Left colon (tissue), 2 donors: Measurements from ENCODE around the gene TEX2. TPM values are rescaled to one million over a fixed set of nuclear protein-coding genes. Genes with fewer than 3 reads are reported as not detected.

ENCODE experiments used
- ATAC-seq: fragments of 200-7000 bp; cut with Tn5 transposase; one replicate; pipeline ENCODE4 v1.9.1; 2020; ENCODE audit warnings: mild to moderate bottlenecking, moderate library complexity
- DNase-seq, 2 donors: peaks; one replicate each; pipeline ENCODE4 v3.0.0-alpha.2; 2020
- intact Hi-C, 2 donors: fragments of 100-400 bp; cut with DNase I in 1 of 2; cut with micrococcal nuclease in 1 of 2; formaldehyde crosslinking; loops; one replicate each; pipeline versions ENCODE4 v1.11.2 to v1.14.0; 2022; cut with DNase I, micrococcal nuclease
- total RNA-seq, 2 donors: library from RNA; stranded (reverse); fragmentation: NEBNext Ultra II Directional; extraction: Animal tissue kit (Norgen Biotek cat#: 25700); gene quantifications; one replicate each; pipeline ENCODE4 v1.2.1, GENCODE V29; 2021
- donor health status: DM: no; HTN: no; CAD: no.
- donor health status: DM: yes; HTN: yes; CAD: no.

TEX2 gene
- total RNA-seq, 2 donors from 2014 or later, result 32.9 to 36.4 TPM

DNA sequence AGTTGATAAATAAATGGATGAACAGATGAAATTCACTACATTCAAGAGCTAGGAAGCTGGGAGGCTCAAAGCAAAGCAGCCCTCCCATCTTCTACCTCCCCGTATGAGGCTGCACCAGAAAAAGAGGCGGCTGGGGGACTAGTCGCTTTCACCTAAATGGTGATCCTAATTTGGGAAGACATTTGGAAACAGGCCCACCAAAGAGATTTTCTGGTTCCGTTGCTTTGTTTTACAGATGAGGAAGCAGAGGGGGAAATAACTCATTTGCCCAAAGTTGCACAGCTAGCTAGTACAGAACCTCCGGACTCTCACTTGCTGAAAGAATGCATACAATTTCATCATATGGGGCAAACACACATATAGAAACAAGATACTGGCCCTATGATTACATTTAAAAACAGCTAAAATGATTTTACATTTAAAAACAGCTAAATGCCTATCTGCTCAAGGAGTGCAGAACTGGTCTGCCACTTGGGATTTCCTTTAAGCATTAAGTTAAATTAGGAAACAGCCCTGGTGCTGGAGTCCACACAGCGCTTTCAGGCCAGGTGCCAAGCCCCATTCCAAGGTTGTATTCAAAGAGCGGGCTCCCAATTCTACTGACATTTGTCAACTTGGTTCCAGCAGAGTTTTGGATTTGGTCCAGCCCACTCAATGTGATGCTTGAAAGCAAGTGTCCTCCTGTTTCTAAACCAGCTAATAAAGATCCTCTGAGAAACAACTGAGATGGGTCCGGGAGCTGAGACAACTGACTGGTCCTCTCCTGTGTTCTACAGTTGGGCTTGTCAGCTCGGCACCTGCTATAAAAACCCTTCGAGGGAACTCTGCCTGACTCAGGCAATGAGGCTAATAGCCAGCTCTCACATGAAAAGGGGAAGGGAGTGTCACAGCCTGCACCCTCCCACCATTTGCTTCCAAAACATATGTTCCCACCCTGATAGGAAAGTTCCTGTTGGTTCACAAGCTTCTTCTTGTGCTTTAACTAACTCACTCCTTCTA lies 144.8 kb downstream of the TEX2 start:
- peak in 1 of 2 donors; percentile 44 for DNase-seq
- peak; percentile 82 for ATAC-seq
- intact Hi-C loops, result no loop called here

DNA sequence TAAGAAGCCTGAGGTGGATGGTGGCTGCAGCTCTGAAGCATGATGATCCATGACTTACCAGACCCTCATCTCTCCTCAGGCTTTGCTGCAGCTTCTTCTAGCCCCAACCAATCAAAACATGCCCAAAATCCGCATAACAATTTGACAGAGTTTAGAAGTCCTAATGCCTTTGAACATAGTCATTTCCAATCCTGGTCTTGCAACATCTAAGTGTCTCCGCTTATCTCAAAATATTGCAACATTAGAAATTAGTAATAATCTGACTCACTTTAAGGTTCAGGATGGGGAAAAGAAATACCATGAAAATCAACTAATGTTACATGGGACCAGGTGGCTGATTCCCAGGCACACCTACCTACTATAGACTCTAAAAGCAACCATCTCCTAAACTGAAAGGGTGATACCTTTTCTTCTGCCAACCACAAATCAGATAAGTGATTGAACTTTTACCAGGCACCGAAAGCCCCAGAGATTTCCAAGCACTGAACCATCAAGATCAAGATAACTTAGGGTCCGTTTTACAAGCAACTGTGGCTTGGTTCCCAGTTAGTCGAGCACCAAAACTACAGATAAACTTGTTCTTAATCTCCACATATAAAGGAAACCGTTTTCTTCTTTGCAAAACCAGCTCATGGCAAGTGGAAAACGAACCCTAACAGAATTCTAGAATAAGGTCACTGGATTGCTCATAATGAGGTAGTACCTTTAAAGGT lies 147.1 kb downstream of the TEX2 start:
- no peak for ATAC-seq
- DNase-seq, result no peak

DNA sequence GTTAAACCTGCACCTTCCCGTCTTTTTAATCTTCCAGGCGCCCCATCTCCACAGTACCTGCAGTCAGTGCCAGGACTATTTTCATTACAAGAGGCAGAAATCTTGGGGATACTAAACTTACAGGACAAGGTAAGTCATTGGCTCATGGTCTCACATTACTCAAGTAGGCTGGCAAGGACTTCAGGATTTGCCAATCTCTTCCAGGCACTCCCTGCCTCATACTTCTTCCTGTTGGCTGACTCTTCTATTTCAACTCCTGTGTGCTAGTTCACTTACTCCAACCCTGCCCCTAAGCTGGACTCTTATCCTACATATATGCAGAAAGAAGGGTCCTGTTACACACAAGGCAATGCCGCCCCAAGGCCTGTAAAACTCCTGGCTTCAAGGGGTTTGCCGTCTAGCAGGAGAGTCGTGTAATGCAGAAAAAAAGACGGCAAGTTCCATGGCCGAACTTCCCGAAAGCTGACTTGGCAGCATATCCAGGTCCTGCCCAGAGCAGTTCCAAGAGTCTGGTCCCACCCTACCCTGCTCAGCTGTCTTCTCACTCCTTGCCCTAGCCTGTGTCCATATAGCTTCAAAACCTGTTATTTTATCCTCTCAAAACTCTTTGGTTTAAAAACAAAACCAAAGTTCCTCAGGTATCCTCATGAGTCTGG lies 147.9 kb downstream of the TEX2 start:
- DNase-seq (no peak), ATAC-seq (peak; percentile 47)
- intact Hi-C loops, result no loop called here

More for the DNA sequence above, 147.1 kb downstream of the TEX2 start:
- intact Hi-C loops, result no loop called here

DNA sequence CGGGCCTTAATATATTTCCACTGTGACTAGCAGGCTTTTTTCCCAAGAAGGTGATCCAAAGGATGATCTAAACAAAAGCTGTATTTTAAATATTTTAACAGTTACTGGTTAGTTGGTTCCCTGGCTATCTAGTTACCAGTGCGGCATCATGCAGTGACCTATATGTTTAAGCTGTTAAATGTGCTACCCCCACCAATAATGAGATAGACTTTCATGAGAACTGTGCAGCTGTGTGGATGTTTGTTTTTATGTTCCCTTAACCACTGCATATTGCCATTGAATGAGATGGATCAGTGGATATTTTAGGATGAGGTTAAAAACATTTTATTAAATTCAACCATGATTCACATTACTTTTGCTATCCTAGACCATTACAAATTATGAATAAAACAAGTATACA lies 150.1 kb downstream of the TEX2 start:
- intact Hi-C loops, result no loop called here
- DNase-seq (no peak), ATAC-seq (no peak)

DNA sequence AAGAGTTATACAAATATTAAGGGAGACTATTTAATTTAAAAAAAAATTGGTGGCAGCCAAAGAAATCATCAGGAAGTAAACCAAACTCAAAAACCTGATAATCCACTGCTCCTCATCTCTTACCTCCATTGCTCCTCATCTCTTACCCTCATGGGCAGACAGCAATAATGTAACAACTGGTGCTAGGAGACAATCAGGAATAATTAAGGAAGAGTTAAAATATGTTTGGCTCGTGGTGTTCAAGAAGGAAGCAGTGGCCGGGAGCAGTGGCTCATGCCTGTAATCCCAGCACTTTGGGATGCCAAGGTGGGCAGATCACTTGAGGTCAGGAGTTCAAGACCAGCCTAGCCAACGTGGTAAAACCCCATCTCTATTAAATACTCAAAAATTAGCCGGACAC lies 151.2 kb downstream of the TEX2 start:
- ATAC-seq, result no peak
- intact Hi-C loops, result no loop called here
- DNase-seq, result no peak

DNA sequence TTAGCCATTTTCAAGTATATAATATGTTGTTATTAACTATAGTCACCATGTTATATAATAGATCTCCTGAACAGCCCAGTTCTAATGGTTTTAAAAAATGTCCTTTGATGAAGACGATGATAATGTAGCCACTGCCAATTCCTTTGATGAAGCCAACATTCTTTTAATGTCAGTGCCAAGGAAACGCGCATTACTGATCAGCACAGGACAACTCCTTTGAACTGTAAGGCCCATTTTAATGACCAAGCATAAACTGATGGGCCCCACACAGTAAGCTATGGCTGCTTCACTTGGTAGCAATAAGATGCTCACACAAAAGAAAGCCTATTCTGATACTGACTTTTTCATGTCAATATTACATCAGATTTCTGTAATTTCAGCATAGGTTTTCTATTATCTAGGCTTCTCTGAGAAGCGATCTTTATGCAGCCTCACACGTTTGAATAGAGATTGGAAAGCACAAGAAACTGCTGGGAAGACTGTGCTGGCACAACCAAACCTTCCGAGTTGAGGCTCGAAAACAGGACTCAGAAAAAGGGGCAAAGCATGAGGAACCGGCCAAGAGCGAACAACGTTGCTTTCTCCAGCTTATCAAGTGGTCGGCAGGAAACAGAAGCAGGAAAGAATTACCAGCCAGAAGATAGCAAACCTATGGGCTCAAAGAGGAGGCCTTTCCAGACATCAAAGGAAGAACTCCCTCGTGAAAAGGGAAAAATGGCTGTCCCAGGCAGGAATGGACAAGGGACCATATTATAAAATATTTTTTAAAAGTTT lies 152.5 kb downstream of the TEX2 start:
- intact Hi-C loops, result no loop called here
- DNase-seq (no peak), ATAC-seq (no peak)

DNA sequence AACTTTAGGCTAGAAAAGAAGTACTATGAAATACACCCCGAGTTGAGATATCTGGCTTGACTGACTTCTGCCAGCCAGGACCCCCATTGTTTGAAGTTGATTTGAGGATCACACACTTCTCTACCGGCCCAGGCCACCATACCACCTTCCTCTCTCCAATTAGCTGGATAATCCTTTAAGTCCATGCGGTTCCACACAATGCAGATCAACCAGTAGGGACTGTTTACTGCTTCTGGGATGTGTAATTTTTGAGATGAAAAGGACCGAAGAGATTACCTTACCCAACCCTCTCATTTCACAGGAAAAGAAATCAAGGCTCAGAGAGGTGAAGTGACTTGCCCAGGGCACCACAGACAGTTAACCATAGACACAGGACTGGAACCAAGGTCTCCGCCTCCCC lies 153.7 kb downstream of the TEX2 start:
- no peak for DNase-seq
- intact Hi-C loops, result no loop called here
- no peak for ATAC-seq

DNA sequence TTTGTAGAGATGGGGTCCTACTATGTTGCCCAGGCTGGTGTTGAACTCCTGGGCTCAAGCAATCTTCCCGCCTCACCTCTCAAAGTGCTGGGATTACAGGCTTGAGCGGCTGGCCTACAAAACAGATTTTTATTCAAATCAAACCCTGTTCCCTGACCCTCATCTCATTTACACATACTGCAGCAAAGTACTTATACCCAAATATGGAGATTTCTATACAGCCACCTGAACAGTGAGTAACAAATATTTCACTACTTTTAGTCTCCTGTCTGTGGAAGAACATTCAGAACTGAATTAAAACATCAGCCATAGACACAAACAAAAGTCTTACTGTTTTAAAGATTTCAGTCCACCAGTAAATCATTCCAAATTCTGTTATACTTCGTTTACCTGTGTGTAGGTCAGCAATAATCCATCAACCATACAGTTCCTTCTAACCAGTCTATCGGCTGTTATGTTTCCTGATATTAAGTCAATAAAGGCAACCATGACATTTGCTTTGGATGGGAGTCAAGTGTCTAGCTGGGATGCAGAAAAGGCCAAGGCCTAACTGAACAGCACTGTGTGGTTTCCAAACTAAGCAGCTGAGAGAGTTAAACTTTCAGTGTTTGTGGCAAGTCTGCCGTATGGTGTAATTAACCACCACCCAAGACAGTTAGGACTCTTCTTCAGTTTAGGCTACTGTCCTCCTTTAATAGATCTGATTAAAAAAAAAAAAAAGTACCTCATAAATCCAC lies 155.4 kb downstream of the TEX2 start:
- ATAC-seq (peak; percentile 86), DNase-seq (no peak)
- intact Hi-C loops, result no loop called here

DNA sequence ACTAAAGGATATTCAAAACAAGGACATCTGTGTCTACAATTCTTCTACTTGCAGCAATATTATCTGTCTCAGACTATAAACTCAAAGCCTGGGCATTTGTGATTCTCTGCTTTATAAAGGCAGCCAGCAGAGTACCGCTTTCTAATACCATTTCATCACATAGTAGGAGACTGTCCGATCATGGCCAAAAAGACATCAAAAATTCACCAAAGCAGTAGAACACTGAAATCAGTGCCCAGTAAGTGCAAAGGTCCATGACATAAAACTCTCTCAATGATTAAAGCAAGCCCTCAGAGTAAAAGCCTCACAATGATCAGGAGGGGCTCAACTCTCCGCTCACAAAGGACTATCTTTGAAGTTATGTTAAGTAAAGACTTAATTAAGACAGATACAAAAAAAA lies 156.1 kb downstream of the TEX2 start:
- ATAC-seq (peak; percentile 20), DNase-seq (no peak)
- intact Hi-C loops, result no loop called here

DNA sequence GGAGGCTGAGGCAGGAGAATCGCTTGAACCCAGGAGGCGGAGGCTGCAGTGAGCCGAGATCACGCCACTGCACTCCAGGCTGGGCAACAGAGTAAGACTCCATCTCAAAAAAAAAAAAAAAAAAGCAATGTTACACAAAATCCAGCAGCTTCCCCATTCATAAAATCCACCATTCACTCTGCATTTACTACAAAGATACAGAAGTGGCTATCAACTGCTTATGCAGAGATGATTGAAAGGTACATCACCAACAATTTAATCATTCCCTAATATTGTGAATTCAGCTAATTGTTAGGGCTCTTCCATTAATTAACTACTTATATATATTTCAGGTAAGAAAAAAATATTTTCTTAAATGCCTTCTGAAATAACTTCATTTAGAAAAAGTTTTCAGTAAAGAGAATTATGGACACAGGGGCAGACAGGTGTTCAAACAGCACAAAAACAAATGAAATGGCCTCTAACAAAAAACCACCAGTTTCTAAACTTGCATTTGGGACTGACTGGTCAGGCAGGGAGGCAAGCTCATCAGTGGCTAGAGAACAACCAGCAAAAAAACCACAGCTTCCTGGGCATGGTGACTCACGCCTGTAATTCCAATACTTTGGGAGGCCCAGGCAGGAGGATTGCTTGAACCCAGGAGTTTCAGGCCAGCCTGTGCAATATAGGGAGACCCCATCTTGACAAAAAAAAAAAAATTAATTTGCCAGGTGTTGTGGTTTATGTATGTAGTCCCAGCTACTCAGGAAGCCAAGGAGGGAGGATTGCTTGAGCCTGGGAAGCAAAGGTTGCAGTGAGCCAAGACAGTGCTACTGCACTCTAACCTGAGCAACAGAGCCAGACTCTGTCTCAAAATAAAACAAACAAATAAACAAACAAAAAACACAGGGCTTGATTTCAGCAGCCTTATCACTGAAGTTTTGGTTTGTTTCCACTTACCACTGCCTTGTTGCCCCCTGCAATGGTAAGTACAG lies 159.4 kb downstream of the TEX2 start:
- DNase-seq, result no peak

DNA sequence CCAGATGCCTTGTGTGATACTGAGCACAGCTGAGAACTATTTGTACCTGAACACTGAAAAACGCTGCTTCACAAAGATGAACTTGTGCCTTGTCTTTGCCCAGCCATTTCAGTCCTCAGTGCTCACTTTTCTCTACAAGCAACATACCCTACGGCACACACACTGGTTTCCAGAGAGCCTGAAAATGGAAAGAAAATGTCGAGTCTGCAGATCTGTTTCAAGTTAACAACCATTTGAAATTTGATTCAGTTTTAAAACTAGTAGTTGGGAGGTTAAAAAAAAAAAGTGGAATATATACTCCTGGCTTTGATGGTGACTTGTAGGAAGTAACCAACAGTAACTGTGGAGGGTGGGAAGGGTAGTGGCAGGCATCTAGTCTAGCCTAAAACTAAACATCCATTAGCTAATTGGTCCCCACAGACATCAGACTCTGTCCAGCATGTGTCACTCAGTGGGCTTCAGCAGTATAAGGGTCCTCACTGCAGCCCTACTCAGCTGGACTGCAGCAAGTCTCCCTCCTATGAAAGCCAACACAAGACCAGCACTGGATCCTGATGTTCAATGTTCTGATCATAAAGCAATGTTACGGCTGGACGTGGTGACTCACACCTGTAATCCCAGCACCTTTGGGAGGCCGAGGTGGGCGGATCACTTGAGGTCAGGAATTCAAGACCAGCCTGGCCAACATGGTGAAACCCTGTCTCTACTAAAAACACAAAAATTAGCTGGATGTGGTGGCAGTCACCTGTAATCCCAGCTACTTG lies 160.3 kb downstream of the TEX2 start:
- intact Hi-C loops, result no loop called here
- ATAC-seq, result peak; percentile 33
- no peak for DNase-seq

More for the DNA sequence above, 159.4 kb downstream of the TEX2 start:
- no peak for ATAC-seq
- intact Hi-C loops, result no loop called here

DNA sequence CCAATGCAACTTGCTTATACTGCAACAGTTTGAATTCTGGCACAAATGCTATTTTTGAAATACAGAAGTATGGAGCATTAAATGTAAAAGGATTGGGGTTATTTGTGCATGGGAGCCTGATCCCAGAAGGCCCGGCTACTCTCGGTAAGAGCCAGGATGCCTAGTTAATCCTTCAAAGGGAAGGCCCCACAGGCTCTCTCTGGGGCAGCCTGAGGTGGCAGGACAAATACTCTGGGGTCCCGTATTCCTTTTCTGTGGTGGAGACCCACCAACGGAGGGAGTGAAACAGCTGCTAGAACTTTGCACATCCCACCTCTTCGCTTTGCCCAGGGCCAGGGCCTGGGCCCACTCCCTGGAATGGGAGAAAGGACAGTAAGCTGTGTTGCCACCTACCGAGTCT lies 163.5 kb downstream of the TEX2 start:
- intact Hi-C loops, result no loop called here
- ATAC-seq, result no peak

More for the DNA sequence above, 163.5 kb downstream of the TEX2 start:
- DNase-seq, result no peak
